GM21367 (cell line): ENCODE data around the gene SF1.

Experiments used
- ATAC-seq: cut with Tn5 transposase; IDR thresholded peaks from one replicate; pipeline ENCODE4 v1.9.1; 2021; ENCODE audit not compliant: unreplicated experiment

SF1 gene

GRCh38 chr11:64801561-64802369, 23.4 kb upstream of the SF1 start:
- ATAC-seq: no peak

GRCh38 chr11:64801158-64801464, 22.8 kb upstream of the SF1 start:
- no peak for ATAC-seq

GRCh38 chr11:64800303-64801157, 22.2 kb upstream of the SF1 start:
- ATAC-seq: no peak

- ATAC-seq: no peak
Observed at GRCh38 chr11:64799623-64800302, 21.4 kb upstream of the SF1 start.

GRCh38 chr11:64799256-64799622, 20.9 kb upstream of the SF1 start:
- ATAC-seq: no peak

GRCh38 chr11:64796757-64797541, 18.6 kb upstream of the SF1 start:
- no peak for ATAC-seq

GRCh38 chr11:64796047-64796756, 17.9 kb upstream of the SF1 start:
- no peak for ATAC-seq

- ATAC-seq: no peak
Observed at GRCh38 chr11:64794526-64794925, 16.2 kb upstream of the SF1 start.

- no peak for ATAC-seq
Observed at GRCh38 chr11:64793271-64794160, 15.2 kb upstream of the SF1 start.

GRCh38 chr11:64792482-64792881, 14.1 kb upstream of the SF1 start:
- no peak for ATAC-seq

GRCh38 chr11:64791781-64792291, 13.5 kb upstream of the SF1 start:
- no peak for ATAC-seq

- no peak for ATAC-seq
Observed at GRCh38 chr11:64790205-64791095, 12.1 kb upstream of the SF1 start.

GRCh38 chr11:64789331-64790204, 11.2 kb upstream of the SF1 start:
- no peak for ATAC-seq

GRCh38 chr11:64788321-64789215, 10.2 kb upstream of the SF1 start:
- no peak for ATAC-seq

GRCh38 chr11:64787526-64788320, 9.4 kb upstream of the SF1 start:
- ATAC-seq: no peak
